ENCODE measurements around the gene SIPA1L2.

Gene SIPA1L2

DNA sequence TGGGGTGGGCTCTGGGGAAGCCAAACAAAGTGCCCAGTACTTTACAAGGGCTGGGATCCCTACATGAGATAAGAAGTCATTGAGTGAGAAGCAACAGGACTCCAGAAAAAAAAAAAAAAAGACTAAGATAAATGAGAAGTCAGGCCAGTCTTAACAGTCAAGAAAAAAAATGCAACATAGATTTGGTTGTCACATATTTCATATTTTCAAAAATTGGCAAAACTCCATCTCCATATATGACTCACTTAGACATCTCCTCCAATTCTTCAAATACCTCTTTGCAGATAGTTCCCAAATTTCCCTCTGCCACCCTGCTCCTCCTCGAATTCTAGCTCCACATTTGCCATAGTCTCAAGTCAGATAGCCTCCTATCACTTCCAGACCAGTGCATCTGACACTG, 20.9 kb upstream of the SIPA1L2 start:
- Histone ChIP-seq H3K79me2 (ENCODE audit: insufficient read depth, low read depth) (no peaks in the 10 kb centered on the region), H3K4me1 (ENCODE audit: low read depth, poor library complexity, severe bottlenecking) (peaks cover 15% of the 10 kb centered on the region), H3K4me3 (IDR thresholded peaks at IDR 0.05; ENCODE audit: insufficient read depth, low read depth, low read length) (no peak overlapping the region), H3K27ac (no peak overlapping the region), H3K9ac (no peak overlapping the region), H2AFZ (ENCODE audit: low read depth) (no peak overlapping the region), H3K27me3 (ENCODE audit: insufficient read depth, low read depth) (no peaks in the 10 kb centered on the region; the same call in 1 of the 2 replicates), H3K36me3 (ENCODE audit: insufficient read depth) (no peaks in the 10 kb centered on the region), H3K4me2 (no peak overlapping the region), H4K20me1 (ENCODE audit: insufficient read depth) (no peaks in the 10 kb centered on the region)
- TF ChIP-seq CTCF (conservative IDR thresholded peaks at IDR 0.05; ENCODE audit: low read depth, low read length), result no peak

DNA sequence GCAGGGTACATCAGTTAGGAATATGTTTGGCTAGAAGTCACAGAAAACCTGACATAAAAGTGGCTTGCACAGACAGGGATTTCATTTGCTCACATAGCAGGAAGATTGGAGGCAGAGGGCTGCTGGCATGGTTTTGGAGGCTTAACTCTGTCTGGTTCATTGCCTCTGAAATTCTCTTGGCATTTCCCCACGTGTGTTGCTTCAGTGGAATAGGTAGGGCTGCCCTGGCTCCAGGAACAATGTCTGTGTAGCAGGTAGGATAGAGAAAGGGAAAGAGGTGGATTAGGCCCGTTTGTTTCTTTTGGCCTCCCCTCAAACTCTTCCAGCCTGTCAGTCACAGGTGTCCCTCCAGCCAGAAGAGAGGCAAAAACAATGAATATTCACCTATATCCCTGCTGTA, 20.5 kb upstream of the SIPA1L2 start:
- H3K27me3 ChIP-seq (ENCODE audit: insufficient read depth, low read depth), result no peaks in the 10 kb centered on the region; the same call in 1 of the 2 replicates
- peaks cover 11% of the 10 kb centered on the region for H3K4me1 ChIP-seq (ENCODE audit: low read depth, poor library complexity, severe bottlenecking)
- no peak overlapping the region for H3K27ac ChIP-seq
- no peak overlapping the region for H3K9ac ChIP-seq
- no peaks in the 10 kb centered on the region for H3K79me2 ChIP-seq (ENCODE audit: insufficient read depth, low read depth)
- H3K4me3 ChIP-seq (IDR thresholded peaks at IDR 0.05; ENCODE audit: insufficient read depth, low read depth, low read length), result no peak overlapping the region
- no peaks in the 10 kb centered on the region for H4K20me1 ChIP-seq (ENCODE audit: insufficient read depth)
- no peaks in the 10 kb centered on the region for H3K36me3 ChIP-seq (ENCODE audit: insufficient read depth)
- H2AFZ ChIP-seq (ENCODE audit: low read depth), result no peak overlapping the region
- no peak overlapping the region for H3K4me2 ChIP-seq
- no peak for TF ChIP-seq CTCF (conservative IDR thresholded peaks at IDR 0.05; ENCODE audit: low read depth, low read length)

DNA sequence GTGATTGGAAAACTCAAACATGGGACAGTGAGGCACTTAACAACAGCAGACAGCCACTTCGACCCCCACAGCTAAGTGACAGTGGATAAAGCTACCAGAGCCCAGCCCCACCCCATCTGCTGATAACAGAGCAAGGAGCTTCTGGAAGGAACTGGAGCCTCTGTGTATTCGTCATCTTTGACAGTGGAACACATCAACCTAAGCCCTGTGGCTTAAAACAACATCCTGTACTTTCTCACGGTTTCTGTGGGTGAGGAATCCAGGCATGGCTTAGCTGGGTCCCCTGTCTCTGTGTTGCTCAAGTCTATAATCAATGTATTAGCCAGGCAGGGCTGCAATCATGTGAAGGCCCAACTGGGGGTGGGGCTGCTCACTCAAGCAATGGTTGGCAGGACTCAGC, 18.4 kb upstream of the SIPA1L2 start:
- no peak overlapping the region for H3K4me3 ChIP-seq (IDR thresholded peaks at IDR 0.05; ENCODE audit: insufficient read depth, low read depth, low read length)
- no peaks in the 10 kb centered on the region for H3K4me1 ChIP-seq (ENCODE audit: low read depth, poor library complexity, severe bottlenecking)
- no peaks in the 10 kb centered on the region for H3K27me3 ChIP-seq (ENCODE audit: insufficient read depth, low read depth)
- H2AFZ ChIP-seq (ENCODE audit: low read depth), result no peak overlapping the region
- no peaks in the 10 kb centered on the region for H3K36me3 ChIP-seq (ENCODE audit: insufficient read depth)
- no peaks in the 10 kb centered on the region for H4K20me1 ChIP-seq (ENCODE audit: insufficient read depth)
- H3K27ac ChIP-seq, result no peak overlapping the region
- no peak overlapping the region for H3K9ac ChIP-seq
- no peak overlapping the region for H3K4me2 ChIP-seq
- no peaks in the 10 kb centered on the region for H3K79me2 ChIP-seq (ENCODE audit: insufficient read depth, low read depth)
- TF ChIP-seq CTCF (conservative IDR thresholded peaks at IDR 0.05; ENCODE audit: low read depth, low read length), result no peak

GRCh38 chr1:232644209-232644608, 14.3 kb upstream of the SIPA1L2 start:
- Histone ChIP-seq H3K79me2 (ENCODE audit: insufficient read depth, low read depth) (no peaks in the 10 kb centered on the region), H3K27me3 (ENCODE audit: insufficient read depth, low read depth) (no peaks in the 10 kb centered on the region), H4K20me1 (ENCODE audit: insufficient read depth) (no peaks in the 10 kb centered on the region), H3K9ac (no peak overlapping the region), H3K4me2 (no peak overlapping the region), H2AFZ (ENCODE audit: low read depth) (no peak overlapping the region), H3K4me1 (ENCODE audit: low read depth, poor library complexity, severe bottlenecking) (no peaks in the 10 kb centered on the region), H3K4me3 (IDR thresholded peaks at IDR 0.05; ENCODE audit: insufficient read depth, low read depth, low read length) (no peak overlapping the region), H3K36me3 (ENCODE audit: insufficient read depth) (no peaks in the 10 kb centered on the region), H3K27ac (no peak overlapping the region)
- TF ChIP-seq CTCF (conservative IDR thresholded peaks at IDR 0.05; ENCODE audit: low read depth, low read length), result no peak

Measured in KMS-11 (cell line).